ENCODE measurements around the gene ST6GALNAC6. TPM values are rescaled to one million over a fixed set of nuclear protein-coding genes. Genes with fewer than 3 reads are reported as not detected.

ST6GALNAC6 gene
- total and polyA plus RNA-seq, 2 donors (not counting 1 experiment from before 2014, with no cell fraction given) = 68.0 to 126 TPM

GRCh38 chr9:127928676-127929624 is 29.5 kb upstream of the ST6GALNAC6 start:
- no peak for TF ChIP-seq EZH2 (IDR thresholded peaks at IDR 0.05; ENCODE audit: borderline replicate concordance, insufficient read depth, low read depth, low read length, poor library complexity, severe bottlenecking)
- TF ChIP-seq, protein P1, sequence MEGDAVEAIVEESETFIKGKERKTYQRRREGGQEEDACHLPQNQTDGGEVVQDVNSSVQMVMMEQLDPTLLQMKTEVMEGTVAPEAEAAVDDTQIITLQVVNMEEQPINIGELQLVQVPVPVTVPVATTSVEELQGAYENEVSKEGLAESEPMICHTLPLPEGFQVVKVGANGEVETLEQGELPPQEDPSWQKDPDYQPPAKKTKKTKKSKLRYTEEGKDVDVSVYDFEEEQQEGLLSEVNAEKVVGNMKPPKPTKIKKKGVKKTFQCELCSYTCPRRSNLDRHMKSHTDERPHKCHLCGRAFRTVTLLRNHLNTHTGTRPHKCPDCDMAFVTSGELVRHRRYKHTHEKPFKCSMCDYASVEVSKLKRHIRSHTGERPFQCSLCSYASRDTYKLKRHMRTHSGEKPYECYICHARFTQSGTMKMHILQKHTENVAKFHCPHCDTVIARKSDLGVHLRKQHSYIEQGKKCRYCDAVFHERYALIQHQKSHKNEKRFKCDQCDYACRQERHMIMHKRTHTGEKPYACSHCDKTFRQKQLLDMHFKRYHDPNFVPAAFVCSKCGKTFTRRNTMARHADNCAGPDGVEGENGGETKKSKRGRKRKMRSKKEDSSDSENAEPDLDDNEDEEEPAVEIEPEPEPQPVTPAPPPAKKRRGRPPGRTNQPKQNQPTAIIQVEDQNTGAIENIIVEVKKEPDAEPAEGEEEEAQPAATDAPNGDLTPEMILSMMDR (IDR thresholded peaks at IDR 0.05) = no peak
- peaks cover 35% of the 10 kb centered on the region for H3K4me1 Mint-ChIP-seq
- H3K79me2 ChIP-seq (ENCODE audit: control insufficient read depth, insufficient read depth, low read length) = peaks cover 5% of the 10 kb centered on the region
- no peak overlapping the region for H3K4me2 ChIP-seq (replicated peaks; ENCODE audit: low read depth, low read length, poor library complexity, severe bottlenecking)
- no peak overlapping the region for H3K9ac ChIP-seq (ENCODE audit: low read length)
- H3K27ac Mint-ChIP-seq = peak overlapping the region; percentile 41
- H3K4me1 ChIP-seq (ENCODE audit: control insufficient read depth in 2 of 2, insufficient read depth in 2 of 2, low read length in 2 of 2) = peaks cover 33 to 40% of the 10 kb centered on the region in 2 donors
- peaks cover 5% of the 10 kb centered on the region for H4K20me1 ChIP-seq (ENCODE audit: control insufficient read depth, insufficient read depth, low read length, poor library complexity, severe bottlenecking)
- ChIA-PET CTCF (interaction anchor here (0.6 to 1.9 kb wide), 3 partner anchors 7 to 158 kb away, joined by 3 to 12 read pairs (median 4); no protein-coding TSS in a partner anchor), POLR2A (interaction anchor here (0.6 to 0.7 kb wide), 2 partner anchors 26 to 37 kb away, joined by 3 to 4 read pairs; no protein-coding TSS in a partner anchor)
- ATAC-seq (ENCODE audit: low read depth) (no peak), DNase-seq (no peak)
- intact Hi-C loops (cut with micrococcal nuclease) = no loop called here
- no peak overlapping the region for H3K4me3 ChIP-seq (ENCODE audit: control extremely low read depth in 1 of 5, extremely low read depth in 1 of 5, insufficient read depth in 1 of 5, low read depth in 2 of 5, low read length in 4 of 5)
- H3K36me3 ChIP-seq (replicated peaks in 1 of 2; ENCODE audit: control extremely low read depth in 1 of 2, control insufficient read depth in 1 of 2, extremely low read depth in 1 of 2, insufficient read depth in 2 of 2, low read length in 1 of 2) = no peaks in the 10 kb centered on the region
- peaks cover 0 to 3% (median 0%) of the 10 kb centered on the region in 3 donors for H3K9me3 ChIP-seq (ENCODE audit: control extremely low read depth in 1 of 3, control insufficient read depth in 2 of 3, insufficient read depth in 1 of 3, low read length in 2 of 3)
- no peaks in the 10 kb centered on the region for H3K9me3 Mint-ChIP-seq (ENCODE audit: insufficient read depth)
- WGBS (ENCODE audit: insufficient coverage) = 76% methylated on average over 11 of the region's 11 CpGs
- no peak overlapping the region for H2AFZ ChIP-seq (ENCODE audit: insufficient read depth, low read depth, low read length, poor library complexity, severe bottlenecking)
- peaks cover 0 to 41% (median 13%) of the 10 kb centered on the region in 4 experiments for H3K27me3 ChIP-seq (replicated peaks in 1 of 4; ENCODE audit: control extremely low read depth in 1 of 4, control insufficient read depth in 3 of 4, insufficient read depth in 4 of 4, low read length in 3 of 4)
- peaks cover 14% of the 10 kb centered on the region for H3K27me3 Mint-ChIP-seq
- peak overlapping the region; percentile 54 for H3K4me3 Mint-ChIP-seq
- H3K27ac ChIP-seq (ENCODE audit: low read length in 2 of 2) = no peak overlapping the region

Measured in B cell (primary cell).